GM12872 (cell line): ENCODE results near the gene GALNT1.

ENCODE experiments used
- TF ChIP-seq, protein P1 (sequence below): IDR thresholded peaks from 3 replicates; pipeline ENCODE4 v1.5.1; 2011; ENCODE audit warnings: low read depth, mild to moderate bottlenecking, low read length, moderate library complexity; ENCODE audit not compliant: insufficient read depth

GALNT1 gene

DNA sequence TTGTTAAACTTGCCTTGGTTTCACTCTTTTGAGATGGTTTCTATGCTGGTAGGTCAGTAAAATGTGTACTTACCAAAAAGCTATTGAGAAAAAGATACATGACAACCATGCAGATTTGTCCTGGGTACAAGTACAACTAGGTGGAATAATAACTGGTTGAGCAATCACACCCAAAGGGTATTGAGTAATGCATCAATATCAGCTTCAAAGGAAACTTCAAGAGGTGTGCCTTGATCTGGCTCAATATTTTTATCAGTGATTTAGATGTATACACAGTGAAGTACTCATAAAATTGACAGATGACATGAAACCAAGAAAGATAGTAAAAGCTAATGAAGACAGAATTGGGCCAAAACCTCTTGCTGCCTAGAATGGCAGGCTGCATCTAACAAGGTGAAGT, 21.7 kb upstream of the GALNT1 start:
- TF ChIP-seq, protein P1, sequence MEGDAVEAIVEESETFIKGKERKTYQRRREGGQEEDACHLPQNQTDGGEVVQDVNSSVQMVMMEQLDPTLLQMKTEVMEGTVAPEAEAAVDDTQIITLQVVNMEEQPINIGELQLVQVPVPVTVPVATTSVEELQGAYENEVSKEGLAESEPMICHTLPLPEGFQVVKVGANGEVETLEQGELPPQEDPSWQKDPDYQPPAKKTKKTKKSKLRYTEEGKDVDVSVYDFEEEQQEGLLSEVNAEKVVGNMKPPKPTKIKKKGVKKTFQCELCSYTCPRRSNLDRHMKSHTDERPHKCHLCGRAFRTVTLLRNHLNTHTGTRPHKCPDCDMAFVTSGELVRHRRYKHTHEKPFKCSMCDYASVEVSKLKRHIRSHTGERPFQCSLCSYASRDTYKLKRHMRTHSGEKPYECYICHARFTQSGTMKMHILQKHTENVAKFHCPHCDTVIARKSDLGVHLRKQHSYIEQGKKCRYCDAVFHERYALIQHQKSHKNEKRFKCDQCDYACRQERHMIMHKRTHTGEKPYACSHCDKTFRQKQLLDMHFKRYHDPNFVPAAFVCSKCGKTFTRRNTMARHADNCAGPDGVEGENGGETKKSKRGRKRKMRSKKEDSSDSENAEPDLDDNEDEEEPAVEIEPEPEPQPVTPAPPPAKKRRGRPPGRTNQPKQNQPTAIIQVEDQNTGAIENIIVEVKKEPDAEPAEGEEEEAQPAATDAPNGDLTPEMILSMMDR, result no peak

DNA sequence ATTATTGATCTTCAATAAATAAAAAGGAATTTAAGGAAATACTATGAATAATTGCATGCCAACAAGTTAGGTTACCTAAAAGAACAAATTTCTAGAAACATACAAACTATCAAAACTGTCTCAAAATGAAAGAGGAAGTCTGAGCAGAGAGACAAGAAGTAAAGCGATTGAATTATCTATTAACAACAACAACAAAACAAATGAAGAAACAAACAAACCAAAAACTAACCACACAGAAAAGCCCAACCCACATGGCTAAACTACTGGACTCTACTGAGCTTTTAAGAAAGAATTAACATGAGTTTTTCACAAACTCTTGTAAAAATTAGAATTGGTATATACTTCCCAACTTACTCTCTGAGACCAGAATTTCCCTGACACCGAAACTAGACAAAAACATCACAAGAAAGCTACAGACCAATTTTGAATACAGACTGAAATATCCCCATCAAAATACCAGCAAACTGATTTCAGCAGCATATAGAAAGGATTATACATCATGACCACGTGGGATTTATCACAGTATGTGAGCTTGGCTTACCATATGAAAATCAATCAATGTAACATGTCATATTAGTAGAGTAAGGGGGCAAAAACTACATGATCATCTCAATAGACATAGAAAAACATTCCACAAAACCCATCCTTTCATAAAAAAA, 16.6 kb upstream of the GALNT1 start:
- TF ChIP-seq, protein P1, result no peak

DNA sequence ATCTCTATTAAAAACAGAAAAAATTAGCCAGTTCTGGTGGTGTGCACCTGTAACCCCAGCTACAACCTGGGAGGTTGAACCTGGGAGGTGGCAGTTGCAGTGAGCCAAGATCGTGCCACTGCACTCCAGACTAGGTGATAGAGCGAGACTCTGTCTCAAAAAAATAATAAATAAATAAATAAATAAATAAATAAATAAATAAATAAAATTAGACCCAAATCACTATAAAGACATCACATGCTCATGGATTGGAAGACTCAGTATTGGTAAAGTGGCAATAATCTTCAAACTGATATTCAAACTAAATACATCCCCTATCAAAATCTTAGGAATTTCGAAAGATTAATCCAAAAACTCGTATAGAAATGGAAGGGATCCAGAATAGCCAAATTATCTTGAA, 15.5 kb upstream of the GALNT1 start:
- TF ChIP-seq, protein P1, result no peak

DNA sequence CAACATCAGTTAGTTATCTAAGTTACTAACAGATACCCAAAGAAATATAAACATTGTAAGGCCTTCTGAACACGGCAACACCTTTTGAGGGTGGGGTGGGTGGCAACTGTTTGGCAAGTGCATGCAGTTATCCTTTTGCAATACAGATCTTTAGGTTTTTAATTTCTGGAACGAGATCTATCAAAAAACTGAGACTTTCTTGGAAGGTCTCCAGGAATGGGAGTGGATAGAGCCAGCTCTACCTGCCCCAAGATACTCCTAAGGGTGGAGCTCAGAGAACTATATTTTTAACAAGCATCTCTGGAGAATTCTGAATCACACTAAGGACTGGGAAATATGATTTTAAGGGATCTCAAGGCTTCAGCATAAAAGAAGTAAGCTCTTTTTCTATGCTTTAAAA, 11.4 kb upstream of the GALNT1 start:
- TF ChIP-seq, protein P1, result no peak

DNA sequence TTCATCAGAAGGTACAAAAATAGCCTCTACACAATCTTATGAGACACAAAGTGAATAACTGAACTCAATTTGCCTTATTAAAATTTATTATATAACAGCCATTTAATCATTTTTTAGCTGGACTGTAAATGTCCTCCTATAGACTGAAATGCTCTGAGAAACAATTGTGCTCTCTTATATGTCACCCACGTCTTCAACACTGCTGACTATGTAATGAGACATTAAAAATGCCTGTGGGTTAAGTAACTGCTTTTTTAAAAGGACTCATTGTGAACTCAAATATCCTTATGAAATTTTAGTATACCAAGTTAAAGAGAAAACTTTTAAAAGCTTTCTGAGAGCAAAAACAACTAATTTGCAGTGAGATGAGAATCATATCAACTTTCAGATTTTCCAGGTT, 10.4 kb upstream of the GALNT1 start:
- TF ChIP-seq, protein P1, result no peak

DNA sequence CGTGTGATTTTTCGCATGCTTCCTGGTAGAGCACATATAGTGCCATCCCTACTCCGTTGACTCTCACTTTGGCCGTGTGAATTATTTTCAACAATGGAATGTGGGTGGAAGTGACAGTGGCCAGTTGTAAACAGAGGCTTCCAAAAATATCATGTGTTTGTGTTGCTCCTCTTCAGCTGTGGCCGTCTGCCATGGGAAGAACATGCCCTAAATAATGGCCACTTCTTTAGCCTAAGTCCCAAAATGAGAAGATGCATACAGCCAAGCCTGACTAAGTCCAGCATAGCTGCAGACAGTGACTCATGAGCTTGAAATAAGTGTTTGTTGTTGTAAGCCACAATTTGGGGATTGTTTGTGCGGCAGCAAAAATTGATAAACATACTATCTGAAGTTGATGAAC, 8.9 kb upstream of the GALNT1 start:
- TF ChIP-seq, protein P1, result no peak

DNA sequence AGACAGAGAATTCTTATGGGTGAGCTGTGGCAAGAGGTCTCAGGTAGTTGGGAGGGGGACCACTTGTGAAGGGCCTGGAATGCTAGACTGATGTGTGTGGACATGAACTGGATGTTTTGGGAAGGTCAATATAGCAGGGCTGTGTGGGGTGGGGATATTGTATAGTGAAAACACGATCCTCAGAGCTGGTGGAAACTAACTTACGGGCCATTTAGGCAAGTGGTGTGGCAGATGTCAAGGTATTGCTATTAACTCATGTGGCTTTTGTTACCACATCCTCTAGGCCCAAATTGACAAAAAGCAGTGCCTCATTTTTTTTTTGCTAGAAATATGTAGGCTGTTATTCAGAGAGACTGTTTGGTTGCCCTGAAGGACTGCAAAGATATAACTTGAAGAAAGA, 8.0 kb upstream of the GALNT1 start:
- TF ChIP-seq, protein P1, result no peak
